GM21619 (cell line): ENCODE data around the gene RNLS.

Source experiments
- ATAC-seq: cut with Tn5 transposase; IDR thresholded peaks from one replicate; pipeline ENCODE4 v1.9.1; 2021; ENCODE audit not compliant: unreplicated experiment

The RNLS gene

DNA sequence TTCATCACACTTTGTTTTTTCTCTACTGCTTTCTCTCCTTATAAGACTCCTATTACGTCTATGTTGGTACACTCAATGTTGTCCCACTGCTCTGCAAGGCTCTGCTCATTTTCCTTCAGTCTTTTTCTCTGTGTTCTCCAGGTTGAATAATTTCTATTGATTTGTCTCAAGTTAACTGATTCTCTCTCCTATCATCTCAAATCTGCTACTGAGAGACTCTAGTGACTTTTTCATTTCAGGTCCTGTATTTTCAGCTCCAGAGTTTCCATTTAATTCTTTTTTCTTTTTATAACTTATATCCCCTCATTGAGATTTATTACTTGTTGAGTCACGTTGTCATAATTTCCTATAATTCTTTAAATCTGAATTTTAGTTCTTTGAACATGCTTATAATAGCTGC lies 100.9 kb downstream of the RNLS start:
- no peak for ATAC-seq

- no peak for ATAC-seq
Observed at GRCh38 chr10:88478256-88478655, 104.9 kb downstream of the RNLS start.

GRCh38 chr10:88477343-88478085 lies 105.6 kb downstream of the RNLS start:
- ATAC-seq, result no peak

DNA sequence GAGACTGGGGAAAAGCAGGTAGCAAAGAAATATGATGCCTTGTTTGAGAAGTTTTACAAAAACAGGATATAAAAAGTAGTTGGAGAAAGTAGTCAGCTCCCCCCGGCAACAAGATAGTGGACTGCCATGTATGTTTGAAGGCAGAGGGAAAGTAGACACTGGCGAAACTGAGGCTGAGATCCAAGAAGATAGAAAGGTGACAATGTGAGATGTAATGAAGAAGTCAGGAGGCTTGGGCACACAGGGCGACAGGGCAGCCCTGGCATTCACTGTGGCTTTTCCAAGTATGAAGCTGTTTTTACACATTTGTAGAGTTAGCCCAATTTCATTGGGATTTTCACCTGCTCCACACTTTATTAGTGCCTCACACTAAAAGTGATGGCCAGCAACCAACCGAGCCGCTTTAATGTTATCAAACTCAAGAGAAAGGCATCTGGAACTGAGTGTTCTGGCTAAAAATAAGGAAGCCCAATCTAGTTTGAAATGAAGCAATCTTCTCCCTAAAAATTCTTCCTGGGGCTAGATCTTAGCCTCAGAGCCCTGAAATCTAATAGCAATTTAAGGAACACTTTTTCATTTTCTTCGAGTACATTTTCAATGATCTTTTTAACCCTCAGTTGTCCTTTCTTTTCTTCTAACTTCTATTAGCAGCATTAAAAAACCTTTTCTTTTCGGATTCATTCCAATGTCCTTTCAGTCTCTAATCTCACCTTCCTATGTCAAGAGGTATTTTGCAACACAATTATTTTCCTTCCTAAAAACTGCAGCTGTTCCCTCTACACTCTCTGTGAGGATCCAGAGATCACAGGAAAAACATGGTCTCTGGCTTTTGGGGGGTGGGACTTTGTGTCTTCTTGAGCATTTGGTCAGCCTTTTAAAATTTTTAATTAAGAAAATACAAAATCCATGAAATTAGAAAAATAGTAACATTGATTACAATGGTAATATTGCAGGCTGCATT lies 108.0 kb downstream of the RNLS start:
- ATAC-seq, result no peak

DNA sequence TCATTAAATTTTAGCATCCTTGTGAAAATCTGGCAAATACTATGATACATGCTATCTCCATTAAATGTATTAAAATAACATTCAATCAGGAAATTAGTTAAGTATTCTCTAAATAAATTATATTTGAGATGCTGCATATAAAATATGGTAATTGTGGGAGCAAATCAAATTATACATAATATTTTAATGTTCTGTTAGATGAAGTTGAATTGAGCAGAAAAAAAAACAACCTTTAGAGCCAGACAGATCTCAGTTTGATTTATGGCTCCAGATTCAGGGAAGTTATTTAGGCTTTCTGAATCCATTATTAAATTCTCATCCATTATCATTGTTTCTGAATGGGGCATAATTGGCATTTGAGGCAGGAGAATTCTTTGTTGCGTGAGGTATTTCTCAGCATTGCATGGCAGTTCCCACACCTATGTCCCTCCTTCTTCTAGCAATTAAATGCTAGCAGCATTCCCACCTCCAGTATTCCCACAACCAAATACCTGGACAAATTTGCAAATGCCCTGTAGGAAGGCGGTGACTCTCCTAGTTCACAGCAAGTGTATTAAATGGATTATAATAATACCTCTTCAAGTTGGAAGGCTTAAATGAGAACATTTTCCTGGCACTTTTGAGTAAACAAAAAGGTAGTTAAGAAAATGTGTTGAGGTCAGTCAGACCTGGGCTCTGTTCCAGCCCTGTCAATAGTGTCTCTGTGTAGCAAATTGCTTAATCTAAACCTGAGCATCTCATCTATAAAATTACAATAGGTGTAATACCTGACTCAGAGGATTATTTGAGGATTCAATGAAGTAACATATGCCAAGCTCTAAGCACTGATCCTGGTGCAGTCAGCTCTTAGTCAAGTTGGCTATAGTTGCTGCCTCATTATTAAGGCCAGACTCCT lies 108.9 kb downstream of the RNLS start:
- no peak for ATAC-seq

DNA sequence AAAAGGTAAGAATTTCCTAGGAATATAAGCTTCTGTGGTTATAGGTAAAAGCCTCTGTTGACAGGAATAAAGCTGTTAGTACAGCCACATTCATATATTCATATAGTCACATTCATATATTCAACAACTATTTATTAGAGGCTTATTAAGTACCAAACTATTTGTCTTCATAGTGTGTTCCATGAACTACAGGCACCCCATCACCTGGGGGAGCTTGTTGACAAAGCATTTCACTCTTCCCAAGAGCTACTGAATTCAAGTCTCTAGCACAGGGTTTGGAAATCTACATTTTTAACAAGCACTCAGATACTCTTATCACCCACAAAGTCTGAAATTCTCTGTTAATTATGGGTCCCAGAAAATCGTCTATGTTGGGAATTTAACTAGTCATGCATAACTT lies 110.6 kb downstream of the RNLS start:
- ATAC-seq, result no peak

DNA sequence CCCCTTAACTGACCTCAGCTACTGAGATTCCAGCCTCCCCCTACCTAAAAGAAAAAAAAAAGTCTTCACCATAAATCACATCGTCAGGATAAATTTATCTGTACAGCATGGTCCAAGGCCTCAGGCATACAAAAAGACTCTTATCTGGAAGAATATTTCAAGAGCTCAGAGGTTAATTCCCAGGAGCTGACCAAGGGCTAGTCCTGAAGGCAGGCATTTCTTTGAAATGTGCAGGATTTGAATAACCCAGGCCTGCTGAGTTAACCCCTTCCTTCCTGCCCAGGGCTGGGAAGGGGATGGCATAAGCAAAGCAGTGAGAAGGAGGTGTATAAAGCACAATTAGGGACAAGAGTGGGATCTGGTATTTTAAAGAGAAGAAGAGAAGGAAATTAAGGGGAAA lies 111.2 kb downstream of the RNLS start:
- ATAC-seq, result no peak

- ATAC-seq, result no peak
Observed at GRCh38 chr10:88467835-88468485, 115.2 kb downstream of the RNLS start.

GRCh38 chr10:88466786-88467185 lies 116.3 kb downstream of the RNLS start:
- no peak for ATAC-seq

DNA sequence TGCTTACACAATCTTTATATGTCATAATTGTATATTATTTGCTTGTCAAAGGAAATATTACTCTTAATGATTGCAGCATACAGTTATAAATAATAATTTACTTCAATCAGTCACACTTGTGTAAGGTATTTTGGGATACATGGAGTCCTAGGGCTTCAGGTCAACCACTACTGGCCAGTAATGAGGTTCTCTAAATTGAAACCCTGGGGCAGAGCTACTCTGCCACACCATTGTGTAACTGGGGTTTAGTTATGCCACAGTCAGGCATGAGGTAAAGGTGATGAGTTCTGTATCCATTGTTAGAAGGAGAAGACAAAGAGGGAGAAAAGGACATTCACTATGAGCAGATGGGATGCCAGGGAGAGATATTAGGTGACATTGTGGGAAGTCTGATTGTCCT lies 117.4 kb downstream of the RNLS start:
- ATAC-seq, result no peak

GRCh38 chr10:88463811-88464210 lies 119.3 kb downstream of the RNLS start:
- no peak for ATAC-seq

DNA sequence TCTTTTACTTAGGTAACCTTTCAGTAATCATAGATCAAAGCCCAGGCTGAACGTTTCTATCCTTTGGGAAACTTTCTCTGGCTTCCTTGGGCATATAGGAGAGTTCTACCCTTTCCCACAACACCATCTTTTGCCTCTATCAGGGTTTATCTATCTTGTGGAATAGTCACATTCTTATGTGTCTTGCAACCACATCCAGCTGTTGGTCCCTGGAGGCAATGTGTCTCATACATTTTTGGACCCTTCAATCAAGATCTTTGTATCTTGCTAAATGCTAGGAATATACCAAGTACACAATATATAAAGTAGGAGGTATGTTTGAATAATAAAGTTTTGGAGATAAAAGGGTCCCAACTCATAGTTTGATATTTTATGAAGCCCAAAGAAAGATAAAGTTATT lies 121.7 kb downstream of the RNLS start:
- no peak for ATAC-seq

DNA sequence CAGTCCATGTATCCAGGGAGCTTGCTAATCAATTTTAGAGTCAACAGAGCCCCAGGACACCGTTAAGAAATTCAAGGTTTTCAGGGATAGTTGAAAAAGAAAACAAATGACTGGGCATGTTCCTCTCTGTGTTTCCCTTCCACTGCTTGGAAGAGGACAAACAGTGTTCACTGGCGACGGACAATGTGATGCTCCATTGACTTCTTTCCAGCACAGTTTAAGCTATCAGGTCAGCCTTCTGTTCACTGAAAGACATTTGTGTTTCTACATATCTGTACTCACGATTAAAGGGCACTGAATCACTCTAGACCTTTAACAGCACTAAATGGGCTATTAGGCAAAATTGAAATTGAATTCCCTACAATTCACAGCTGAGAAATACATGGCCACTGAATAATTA lies 123.6 kb downstream of the RNLS start:
- no peak for ATAC-seq

GRCh38 chr10:88458209-88458608 lies 124.9 kb downstream of the RNLS start:
- no peak for ATAC-seq

GRCh38 chr10:88457660-88458059 lies 125.5 kb downstream of the RNLS start:
- ATAC-seq, result no peak

DNA sequence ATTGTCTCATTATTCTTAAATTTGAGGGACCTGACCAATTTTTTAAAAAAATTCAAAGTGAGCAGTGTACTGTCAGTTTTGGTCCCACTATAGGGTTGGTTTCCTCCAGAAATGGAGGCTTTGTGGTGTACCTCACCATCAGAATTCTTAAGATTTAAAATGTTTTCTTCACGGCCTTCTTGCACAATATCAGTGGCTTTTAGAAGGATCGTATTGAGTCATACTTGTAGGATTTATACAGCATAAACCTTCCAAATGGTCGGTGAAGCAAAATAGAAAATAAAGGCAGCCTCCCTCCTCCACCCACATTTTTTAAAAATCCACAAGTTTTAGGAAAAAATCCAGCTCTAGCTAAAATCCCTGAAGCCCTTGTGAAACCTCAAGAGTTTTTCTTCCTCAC lies 126.4 kb downstream of the RNLS start:
- no peak for ATAC-seq

DNA sequence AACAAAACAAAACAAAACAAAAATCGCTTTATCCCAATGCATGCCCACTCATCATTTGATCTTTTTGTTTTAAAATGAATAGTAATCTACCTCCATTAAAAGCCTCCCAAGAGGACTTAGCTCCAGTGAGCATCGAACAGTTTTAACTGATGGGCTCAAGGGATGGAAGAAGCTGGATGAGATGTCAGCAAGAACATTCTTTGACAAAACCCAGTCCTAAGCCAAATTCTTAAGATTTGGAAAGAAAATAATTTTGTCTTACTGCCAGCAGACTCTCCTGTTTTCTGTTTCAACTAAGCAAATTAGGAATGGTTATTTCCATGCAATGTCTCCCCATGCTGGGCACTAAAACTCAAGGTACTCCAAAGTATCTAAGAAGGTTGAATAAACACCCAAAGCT lies 127.3 kb downstream of the RNLS start:
- ATAC-seq, result no peak

GRCh38 chr10:88450201-88450600 lies 132.9 kb downstream of the RNLS start:
- no peak for ATAC-seq

- ATAC-seq, result no peak
Observed at GRCh38 chr10:88442716-88443115, 140.4 kb downstream of the RNLS start.

- no peak for ATAC-seq
Observed at GRCh38 chr10:88440541-88440940, 142.6 kb downstream of the RNLS start.

DNA sequence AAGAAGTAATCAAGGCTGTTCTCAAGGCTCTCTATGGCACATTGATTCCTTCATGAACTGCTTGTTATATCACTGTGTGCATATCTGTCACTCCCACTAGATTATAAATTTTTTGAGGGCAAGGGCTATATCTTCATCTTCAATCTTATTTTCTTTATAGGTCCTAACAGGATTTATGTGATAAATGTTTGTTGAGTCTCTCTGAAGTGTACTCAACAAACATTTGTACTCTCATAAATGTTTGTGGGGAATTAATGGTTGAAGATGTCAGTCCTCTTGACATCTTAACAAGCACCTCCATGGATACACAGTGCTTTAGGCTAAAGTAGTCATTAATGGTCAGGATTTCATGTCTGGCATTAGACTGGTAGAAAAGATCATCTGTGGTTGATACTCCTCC lies 143.2 kb downstream of the RNLS start:
- ATAC-seq, result no peak
